Adrenal gland (tissue), 5 donors: ENCODE data around the gene PTPN14.

ENCODE experiments used
- CTCF ChIP-seq, 6 experiments: fragments of 450-650 bp in 4 of 6; fragments of 200-600 bp in 2 of 6; sonication (generic) in 1 of 6; IDR thresholded peaks; 1 replicate in 5 of 6; 2 replicates in 1 of 6; pipeline versions ENCODE4 v1.5.1 to v1.8.0; 2016 to 2021; ENCODE audit warnings: antibody characterized with exemption in 6 of 6, mild to moderate bottlenecking in 2 of 6, moderate library complexity in 1 of 6
- POLR2A ChIP-seq, 2 donors: fragments of 450-650 bp; IDR thresholded peaks; one replicate each; pipeline ENCODE4 v1.6.1; 2017; ENCODE audit warnings: antibody characterized with exemption in 2 of 2, mild to moderate bottlenecking in 2 of 2, moderate library complexity in 1 of 2
- donor health status: DM: no; HTN: no; CAD: no.

GRCh38 chr1:214360116-214360515 lies 191.3 kb downstream of the PTPN14 start:
- TF ChIP-seq CTCF (IDR thresholded peaks at IDR 0.05) (no peak), POLR2A (IDR thresholded peaks at IDR 0.05) (no peak)
